ENCODE results near the gene IMPA2.
A peak's percentile ranks its signal among the peaks of the same experiment; 100 is the strongest.
"Not testable (repeated sequence)": the region's sequence is repeated elsewhere in the genome, so short reads cannot be mapped to it uniquely, and the experiment has no call there.

The IMPA2 gene

DNA sequence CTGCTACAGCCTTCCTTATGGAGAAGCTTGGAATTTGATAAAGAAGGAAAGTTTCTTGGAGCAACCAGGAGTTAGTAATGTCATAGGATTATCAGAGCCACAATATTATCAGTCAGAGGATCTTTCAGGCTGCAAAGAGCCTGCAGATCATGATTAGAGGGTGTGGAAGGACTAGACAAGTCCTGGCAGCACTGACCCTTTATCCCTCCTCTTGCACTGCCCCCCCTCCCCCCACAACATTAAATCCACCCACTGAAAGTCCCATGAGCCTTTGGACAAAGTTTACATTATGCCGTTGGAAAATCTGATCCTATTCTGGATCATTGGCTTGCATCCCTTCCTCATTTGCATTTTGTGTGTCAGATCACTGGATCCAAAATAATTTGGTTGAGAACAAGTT lies 18.7 kb upstream of the IMPA2 start:
- DNase-seq (ENCODE audit: low spot score), result no peak

DNA sequence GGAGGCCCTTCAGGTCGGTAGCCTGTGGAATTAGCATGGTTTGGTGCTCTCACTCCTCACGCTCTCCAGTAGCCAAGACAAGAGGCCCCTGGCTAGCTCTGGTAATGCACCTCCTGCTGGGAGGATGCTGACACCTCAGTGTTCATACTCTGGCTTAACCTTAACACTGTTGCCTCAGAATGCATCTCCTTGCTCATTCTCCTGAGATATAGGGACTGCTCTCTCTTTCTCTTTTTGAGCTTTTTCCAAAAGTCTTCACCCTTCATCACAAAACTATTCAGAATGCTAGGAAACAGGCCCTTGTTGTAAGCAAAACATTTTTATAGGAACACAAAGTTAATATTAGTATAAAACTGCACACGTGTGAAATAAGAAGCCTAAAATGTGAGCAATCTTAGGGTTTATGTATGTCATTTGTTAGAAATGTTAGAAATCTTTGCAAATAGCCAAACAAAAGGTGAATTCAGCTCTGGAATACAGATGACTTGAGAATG lies 17.3 kb upstream of the IMPA2 start:
- DNase-seq (ENCODE audit: low spot score), result no peak

DNA sequence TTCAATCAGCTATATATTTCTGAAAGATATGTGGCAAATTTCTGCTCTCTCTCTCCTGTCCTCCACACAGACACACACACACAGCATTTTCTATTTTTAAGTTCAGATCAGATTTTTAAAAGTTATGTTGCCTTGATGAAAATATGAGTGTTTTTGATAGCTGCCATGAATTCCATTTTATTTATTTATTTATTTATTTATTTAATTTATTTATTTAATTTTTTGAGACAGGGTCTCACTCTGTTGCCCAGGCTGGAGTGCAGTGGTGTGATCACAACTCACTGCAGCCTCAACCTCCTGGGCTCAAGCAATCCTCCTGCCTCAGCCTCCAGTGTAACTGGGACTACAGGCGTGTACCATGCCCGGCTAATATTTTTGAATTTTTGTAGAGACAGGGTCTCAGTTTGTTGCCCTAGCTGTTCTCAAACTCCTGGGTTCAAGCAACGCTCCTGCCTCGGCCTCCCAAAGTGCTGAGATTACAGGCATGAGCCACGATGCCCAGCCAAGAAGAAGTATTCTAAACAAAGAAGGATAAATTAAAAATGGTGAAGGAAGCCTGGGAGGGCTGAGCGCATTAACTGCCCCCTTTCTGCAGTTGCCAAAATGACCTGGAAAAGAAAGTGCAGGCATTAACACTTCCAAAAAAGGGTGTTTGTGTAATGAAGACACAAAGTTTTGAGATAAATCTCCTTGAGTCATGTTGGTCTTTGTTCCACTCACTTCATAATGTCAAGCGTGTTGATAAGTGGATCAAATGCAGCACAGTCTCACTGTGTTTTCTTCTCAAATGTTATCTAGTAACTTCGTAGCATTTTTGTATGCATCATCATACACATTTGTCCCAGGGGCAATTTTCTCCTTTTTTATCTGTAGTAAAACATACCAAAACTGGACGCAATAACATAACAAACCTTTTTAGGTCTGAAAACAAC lies 11.1 kb upstream of the IMPA2 start:
- DNase-seq (ENCODE audit: low spot score), result no peak

DNA sequence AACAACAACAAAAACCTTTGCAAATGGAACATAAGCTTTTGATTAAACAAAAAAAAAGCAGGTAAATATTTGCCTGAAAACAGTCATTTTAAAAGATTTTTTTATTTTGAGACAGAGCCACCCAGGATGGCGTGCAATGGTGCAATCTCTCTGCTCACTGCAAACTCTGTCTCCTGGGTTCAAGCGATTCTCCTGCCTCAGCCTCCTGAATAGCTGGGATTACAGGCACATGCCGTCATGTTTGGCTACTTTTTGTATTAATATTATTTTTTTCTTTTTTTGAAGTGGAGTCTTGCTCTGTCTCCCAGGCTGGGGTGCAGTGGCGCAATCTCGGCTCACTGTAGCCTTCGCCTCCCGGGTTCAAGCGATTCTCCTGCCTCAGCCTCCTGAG lies 10.5 kb upstream of the IMPA2 start:
- DNase-seq (ENCODE audit: low spot score), result not testable (repeated sequence)

DNA sequence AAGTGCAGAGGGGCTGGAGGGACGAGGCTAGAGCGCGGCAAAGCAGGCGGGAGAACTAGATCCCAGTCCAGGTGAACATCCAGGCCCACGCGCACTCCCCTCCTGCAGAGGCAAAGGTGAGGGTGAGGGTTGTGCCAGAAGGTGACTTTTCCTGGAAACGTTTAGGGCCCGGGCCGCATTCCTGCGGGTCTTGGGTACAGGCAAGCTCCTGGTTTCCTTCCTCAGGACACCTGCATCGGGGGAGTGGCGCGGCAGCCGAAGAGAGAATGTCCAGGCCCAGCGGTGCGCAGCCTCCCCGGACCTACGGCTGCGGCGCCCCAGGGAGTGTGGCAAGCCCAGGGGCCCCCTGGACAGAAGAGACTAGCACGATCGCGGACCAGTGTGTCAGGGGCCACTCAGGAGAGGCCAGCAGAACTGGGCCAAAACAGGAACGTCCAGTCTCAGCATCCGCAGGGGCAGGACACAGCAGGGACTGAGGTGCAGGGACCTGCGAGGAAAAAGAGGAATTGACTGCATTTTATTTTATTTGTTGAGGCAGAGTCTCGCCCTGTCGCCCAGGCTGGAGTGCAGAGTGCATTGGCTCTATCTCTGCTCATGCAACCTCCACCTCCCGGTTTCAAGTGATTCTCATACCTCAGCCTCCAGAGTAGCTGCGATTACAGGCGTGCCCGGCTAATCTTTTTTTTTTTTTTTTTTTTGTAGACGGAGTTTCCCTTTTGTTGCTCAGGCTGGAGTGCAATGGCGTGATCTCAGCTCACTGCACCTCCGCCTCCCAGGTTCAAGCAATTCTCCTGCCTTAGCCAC lies 8.7 kb upstream of the IMPA2 start:
- DNase-seq (ENCODE audit: low spot score), result no peak

DNA sequence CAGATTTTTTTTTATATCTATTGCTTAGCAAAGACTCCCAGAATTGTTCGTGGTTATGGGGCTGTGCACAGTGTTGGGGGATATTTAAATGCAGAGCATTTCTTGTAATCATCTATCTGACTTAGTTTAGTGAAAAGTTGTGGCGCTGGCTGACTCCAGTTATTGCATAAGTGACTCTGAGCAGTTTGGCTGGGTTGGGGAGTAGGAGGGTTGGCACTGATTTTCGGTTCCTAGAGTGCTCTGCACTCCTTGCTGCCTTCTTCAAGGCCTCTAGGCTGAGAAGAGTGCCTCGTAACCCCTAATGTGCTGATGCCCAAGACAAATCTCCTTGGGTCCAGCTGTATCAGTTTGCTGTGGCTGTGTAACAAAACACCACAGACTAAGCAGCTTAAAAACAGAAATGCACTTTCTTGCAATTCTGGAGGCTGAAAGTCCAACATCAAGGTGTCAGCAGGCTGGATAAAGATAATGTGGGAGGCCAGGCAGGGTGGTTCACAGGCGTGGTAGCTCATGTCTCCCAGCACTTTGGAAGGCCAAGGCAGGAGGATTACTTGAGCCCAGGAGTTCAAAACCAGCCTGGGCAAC lies 6.5 kb upstream of the IMPA2 start:
- DNase-seq (ENCODE audit: low spot score), result no peak

DNA sequence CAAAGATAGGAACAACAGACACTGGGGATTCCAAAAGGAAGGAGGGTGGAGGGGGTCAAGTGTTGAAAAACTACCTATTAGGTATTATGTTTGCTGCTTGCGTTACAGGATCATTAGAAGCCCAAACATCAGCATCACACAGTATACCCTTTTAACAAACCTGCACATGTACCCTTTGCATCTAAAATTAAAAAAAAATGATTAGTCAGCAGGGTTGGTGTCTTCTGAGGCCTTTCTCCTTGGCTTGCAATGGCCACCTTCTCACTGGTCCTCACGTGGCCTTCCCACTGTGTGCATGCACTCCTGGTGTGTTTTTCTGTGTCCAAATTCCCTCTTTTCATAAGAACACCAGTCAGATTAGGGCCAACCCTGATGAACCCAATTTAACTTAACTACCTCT lies 5.6 kb upstream of the IMPA2 start:
- DNase-seq (ENCODE audit: low spot score), result no peak

DNA sequence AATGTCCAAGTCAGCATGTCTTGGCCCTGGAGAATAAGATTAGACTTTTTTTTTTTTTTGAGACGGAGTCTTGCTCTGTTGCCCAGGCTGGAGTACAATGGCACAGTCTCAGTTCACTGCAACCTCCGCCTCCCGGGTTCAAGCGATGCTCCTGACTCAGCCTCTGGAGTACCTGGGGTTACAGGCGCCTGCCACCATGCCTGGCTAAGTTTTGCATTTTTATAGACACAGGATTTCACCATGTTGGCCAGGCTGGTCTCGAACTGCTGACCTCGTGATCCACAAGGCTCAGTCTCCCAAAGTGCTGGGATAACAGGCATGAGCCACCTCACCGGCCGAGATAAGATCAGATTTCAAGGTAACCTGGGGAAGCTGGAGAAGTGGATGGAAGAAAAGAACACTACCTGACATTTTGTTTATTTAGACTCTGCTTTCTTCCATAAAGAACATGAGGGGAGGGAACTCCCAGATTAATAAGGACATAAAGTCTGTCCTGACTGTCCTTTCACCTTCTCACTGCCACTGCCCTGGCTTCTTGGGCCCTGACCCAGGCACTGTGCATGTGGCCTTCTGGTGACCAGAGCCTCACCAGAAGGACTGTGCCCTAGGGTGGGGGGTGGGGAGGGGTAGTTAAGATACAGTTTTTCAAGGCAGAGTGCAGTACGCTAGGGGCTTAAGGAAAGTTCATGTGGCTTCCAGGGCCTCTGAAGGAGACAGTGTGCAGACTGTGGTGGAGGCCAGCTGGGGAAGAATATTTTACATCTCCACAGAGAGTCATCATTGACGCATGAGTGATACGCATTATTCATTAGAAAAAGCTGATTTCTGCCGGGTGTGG lies 4.8 kb upstream of the IMPA2 start:
- DNase-seq (ENCODE audit: low spot score), result peak; percentile 76

DNA sequence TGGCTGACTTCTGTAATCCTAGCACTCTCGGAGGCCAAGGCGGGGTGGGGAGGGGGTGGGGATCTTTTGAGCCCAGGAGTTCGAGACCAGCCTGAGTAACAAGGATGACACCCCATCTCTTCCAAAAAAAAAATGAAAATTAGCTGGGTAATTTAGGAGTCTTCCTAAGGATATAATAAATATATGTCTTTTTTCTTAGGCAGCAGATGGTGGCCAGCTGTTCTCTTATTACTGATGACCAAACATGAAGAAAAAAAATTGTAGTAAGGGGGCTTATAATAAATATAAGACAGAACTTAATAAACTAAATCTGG lies 4.2 kb upstream of the IMPA2 start:
- no peak for DNase-seq (ENCODE audit: low spot score)

DNA sequence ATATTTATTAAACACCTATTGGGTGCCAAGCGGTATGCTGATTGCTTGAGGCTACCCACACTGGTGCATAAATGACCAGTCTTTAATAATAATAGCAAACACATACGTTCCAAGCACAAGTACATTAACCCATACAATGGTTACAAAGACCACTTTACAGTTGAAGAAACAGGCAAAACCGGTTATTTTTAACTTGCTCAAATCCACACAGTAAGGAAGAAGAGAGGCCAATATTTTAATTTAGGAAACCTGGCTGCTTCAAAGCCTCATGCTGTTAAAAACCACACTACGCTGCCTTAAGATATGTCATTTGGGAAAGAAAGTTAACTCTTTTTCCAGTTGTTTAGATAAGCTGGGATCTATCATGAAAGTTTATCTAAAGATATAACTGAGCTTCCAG lies 2.4 kb upstream of the IMPA2 start:
- DNase-seq (ENCODE audit: low spot score), result no peak

DNA sequence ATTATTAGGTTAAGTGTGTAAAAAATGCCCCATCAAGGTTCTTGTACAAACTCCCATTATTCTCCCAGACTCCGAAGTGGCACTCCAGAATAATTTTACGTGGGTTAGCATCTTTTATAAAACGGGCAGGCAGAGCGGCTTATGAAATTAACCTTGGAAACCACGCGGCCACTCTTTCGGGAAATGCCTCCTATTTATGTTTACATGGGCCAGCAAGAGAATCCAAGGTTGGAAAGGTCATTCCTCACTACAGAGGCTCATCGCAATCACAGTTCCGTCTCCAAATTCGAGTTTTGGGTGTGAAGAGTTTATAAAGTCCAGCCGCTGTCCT lies 1.2 kb upstream of the IMPA2 start:
- no peak for DNase-seq (ENCODE audit: low spot score)

DNA sequence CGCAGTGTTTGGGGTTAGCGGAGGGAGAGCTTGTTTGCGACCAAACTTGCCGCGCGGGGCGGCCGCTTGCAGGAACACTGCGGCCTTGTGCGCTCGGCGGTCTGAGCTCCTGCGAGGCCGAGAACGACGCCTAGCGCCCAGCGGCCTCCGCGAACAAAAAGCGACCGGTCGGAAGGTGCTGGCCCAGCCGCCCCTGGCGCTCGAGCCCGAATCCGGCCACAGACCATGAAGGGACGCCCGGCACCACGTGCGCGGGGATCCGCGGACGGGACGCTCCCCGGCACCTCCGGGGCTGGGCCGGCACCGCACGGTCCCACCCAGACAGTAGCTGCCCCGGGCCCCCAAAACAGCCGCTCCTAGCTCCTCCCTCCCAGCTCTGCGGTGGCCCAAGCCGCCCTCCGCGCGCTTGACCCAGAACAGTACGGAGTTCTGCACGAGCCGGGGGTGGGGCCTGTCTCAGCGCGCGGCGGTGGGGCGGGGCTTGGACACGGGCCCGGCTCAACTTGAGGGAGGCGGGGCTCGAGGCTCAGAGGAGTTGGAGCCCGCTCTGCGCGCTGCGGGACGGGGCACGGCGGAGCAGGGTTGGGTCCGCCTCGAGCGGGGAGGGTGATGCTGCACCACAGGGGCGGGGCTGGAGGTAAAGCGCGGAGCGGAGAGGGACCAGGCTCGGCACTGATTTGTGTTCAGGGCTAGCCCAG lies 664 bp upstream of the IMPA2 start:
- peak; percentile 97 for DNase-seq (ENCODE audit: low spot score)

DNA sequence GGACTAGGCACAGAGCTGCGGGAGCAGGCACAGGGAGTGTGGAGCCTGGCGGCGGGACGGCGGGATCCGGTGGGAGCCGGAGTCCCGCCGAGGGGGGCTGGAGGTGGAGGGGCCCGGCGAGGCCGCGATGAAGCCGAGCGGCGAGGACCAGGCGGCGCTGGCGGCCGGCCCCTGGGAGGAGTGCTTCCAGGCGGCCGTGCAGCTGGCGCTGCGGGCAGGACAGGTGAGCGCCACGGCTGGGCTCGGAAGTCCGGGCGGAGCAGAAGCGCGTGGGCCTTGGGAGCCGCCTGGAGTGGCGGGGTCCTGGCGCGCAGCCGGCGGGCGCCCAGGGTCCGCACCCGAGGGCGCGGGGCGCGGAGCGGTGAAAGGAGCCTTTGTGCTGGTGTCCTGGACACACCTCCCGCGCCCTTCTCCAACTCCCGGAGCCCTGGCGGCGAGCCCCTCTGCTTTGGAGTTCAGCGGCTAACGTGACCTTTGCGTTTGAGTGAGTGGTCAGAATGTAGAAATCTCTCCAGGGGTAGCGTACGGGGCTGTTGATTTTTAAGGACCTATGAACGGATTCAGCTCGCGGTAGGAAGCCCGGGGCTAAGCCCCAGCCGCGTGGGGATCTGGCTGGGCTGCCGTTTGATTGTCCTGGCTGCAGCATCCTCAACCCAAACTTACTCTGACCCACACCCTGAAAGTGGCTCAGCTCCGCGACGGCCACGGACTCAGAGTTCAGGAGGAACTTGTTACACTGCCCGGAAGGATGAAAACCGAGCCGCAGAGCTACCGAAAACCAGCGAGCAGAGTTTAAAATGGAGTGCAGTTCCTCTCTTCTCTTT lies 448 bp downstream of the IMPA2 start:
- peak; percentile 43 for DNase-seq (ENCODE audit: low spot score)

DNA sequence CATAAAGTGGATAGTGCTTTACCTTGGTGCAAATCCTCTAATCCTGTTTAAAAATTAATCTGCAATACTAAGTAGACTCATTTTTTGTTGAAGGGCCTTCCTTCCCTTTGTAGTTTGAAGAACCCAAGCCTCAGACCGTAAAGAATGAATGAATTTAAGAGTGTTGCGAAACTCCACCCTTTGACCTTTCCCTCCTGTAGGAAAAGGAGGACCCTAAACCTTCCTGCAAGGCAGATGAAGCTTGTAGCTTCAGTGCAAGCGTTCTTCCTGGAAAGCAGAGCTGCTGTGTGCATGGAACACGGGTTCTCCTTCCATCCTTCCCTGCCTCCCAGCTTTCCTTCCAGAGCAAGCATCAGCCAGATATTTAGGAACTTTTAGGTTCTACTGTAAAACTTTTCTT lies 1.7 kb downstream of the IMPA2 start:
- no peak for DNase-seq (ENCODE audit: low spot score)

DNA sequence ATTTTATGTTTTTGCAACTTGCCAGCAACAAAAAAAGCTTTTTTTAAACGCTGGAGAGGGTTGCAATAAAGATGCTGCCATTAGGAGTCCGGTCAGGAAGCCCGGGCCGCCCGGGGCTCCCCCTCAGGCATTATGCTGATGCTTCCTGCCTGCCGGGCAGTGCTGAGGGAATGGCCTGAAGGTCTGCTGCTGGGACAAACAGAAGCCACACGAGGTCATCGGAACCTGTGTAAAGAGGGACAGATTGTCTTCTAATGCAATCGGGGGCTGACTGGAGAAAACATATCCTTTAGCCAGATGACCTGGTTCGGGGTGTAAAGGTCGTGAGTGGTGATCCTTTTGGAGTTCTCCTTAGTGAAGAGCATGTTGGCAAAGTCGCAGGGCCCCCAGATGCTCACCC lies 2.3 kb downstream of the IMPA2 start:
- no peak for DNase-seq (ENCODE audit: low spot score)

DNA sequence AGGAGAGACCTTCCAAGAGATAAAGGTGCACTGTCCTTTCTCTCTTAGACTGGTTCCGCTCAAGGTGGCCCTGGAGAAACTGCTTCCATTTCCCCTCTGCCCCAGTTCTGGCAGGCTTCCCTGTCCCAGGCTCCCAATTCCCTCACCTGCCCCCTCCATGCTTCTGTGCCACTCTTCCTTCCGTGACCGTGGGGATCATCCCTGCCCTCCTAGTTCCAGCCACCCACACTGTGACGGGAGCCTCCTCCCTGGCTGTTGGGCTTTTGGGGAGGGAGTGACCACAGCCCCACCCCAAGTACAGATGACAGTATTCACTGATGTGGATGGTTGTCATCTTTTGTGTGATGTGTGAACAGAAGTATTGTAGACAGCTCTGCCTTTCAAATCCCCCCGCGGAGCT lies 2.8 kb downstream of the IMPA2 start:
- DNase-seq (ENCODE audit: low spot score), result no peak

DNA sequence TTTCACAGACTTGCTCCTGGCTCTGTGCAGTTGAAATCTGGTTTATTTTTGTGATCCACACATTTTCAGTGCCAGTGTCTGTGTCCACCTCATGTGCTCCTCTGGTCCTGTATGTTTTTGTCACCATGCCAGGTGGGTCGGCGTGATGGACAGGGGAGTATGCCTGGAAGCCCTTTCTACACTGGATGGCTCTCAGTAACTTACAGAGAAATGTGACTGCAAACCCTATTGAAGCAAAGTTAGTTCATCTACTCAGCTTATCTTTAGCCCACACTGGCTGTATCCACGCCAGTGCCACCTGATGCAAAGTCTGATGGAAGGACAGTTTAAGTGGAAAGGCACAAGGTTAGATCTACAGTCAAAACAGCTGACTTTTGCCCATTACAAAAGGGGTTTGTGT lies 4.3 kb downstream of the IMPA2 start:
- DNase-seq (ENCODE audit: low spot score), result no peak

DNA sequence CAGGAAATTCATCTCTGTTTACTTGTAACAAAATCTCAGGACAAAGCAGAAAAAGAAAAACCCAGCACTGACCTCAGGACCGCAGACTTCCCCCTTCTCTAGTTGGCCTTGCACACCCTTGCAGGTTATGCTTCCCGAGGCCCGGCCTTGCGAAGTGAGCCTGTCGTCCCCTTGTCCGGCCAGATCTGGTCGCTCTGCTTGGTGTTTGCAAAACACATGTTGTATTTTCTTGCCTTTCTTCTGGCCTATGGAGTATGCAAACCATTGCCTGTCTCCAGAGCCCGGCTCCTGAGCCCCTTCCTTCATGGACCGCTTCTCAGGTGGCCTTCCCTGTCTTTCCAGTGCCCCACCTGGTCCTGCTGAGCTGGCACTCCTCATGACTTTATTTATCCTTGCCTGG lies 4.8 kb downstream of the IMPA2 start:
- DNase-seq (ENCODE audit: low spot score), result no peak

DNA sequence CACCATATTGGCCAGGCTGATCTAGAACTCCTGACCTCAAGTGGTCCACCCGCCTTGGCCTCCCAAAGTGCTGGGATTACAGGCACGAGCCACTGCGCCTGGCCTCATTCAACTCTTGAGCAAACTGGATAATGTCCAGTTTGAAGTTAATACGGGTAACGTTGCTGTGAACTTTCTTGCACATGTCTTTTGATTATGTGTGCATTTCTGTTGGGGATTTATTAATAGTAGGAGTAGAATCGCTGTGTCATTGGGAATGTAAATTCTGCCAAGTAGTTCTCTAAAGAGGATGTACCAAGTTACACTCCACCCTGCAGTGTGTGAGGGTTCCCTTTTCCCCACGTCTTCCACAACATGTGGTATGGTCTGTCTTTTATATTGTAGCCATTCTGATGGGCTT lies 6.2 kb downstream of the IMPA2 start:
- DNase-seq (ENCODE audit: low spot score), result no peak

DNA sequence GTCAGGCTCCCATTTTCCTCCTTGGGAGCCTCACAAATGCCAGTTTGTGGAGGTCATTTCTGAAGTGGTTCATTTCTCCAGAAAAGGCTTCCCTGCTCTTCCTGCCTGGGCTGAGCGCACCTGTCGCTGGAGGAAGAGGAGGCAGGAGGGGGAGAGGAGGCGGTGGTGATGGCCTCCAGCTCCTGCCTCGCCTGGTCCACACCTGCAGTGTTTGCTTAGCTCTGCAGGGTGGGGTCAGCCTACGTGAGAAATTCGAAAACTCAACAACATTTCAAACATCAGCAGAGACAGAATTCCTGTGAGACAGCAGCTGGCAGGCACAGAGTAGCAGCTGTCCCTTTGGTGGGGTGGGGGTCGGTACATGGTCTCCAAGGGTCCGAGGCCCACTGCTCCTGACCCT lies 7.9 kb downstream of the IMPA2 start:
- no peak for DNase-seq (ENCODE audit: low spot score)

DNA sequence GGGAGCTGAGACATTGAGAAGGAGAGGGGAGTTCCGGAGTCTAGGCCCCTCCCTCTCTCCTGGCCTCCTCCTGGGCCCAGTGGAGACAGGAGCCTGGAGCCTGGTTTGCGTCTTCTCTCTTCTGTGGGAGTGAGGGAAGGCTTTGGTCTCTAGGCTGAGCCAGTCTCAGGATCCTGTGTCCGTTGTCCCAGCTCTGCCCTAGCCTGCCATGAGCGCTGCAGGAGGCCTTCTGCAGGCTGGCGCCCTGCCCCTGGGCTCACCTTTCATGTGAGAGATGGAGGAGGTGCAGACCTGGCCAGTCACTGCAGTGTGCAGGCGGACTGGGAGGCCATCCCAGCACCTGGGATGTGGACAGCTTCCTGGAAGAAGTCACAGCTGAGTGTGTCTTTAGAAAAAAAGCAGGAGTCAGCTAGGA lies 8.7 kb downstream of the IMPA2 start:
- no peak for DNase-seq (ENCODE audit: low spot score)

Data from RKO (cell line).